HL-60 (cell line): ENCODE results near the gene LINC00305.

Experiments used
- DNase-seq, 2 experiments: peaks; one replicate each; pipeline ENCODE4 v3.0.0-alpha.2; 2010 to 2020; ENCODE audit warnings: low read depth in 1 of 2, low spot score in 1 of 2
- H3K27ac ChIP-seq: fragments of 250-450 bp; sonication (Bioruptor Pico); replicated peaks from 2 replicates; pipeline ENCODE4 v1.5.1; 2020; ENCODE audit warnings: mild to moderate bottlenecking, moderate library complexity
- H3K27me3 ChIP-seq: fragments of 250-450 bp; sonication (Bioruptor Pico); 2 replicates; pipeline ENCODE4 v1.5.1; 2021; ENCODE audit warnings: mild to moderate bottlenecking, moderate library complexity; ENCODE audit not compliant: insufficient read depth, poor library complexity, severe bottlenecking
- H3K4me3 ChIP-seq: replicated peaks from 2 replicates; pipeline ENCODE4 v1.5.1; 2011; ENCODE audit warnings: mild to moderate bottlenecking, control low read depth, low read length; ENCODE audit not compliant: insufficient read depth
- CTCF ChIP-seq: IDR thresholded peaks from one replicate; pipeline ENCODE4 v1.5.1; 2011; ENCODE audit warnings: low read length, control low read depth, inconsistent platforms; ENCODE audit not compliant: insufficient read depth
- GABPA ChIP-seq: IDR thresholded peaks from 2 replicates; pipeline ENCODE4 v1.6.1; 2012; ENCODE audit warnings: low read depth
- POLR2AphosphoS5 ChIP-seq: IDR thresholded peaks from 2 replicates; pipeline ENCODE4 v1.6.1; 2012; ENCODE audit warnings: low read depth
- REST ChIP-seq: IDR thresholded peaks from 2 replicates; pipeline ENCODE4 v1.6.1; 2012; ENCODE audit warnings: low read depth; ENCODE audit not compliant: insufficient replicate concordance
- SPI1 ChIP-seq: IDR thresholded peaks from 2 replicates; pipeline ENCODE4 v1.6.1; 2012; ENCODE audit warnings: low read depth, mild to moderate bottlenecking, borderline replicate concordance

Gene LINC00305

DNA sequence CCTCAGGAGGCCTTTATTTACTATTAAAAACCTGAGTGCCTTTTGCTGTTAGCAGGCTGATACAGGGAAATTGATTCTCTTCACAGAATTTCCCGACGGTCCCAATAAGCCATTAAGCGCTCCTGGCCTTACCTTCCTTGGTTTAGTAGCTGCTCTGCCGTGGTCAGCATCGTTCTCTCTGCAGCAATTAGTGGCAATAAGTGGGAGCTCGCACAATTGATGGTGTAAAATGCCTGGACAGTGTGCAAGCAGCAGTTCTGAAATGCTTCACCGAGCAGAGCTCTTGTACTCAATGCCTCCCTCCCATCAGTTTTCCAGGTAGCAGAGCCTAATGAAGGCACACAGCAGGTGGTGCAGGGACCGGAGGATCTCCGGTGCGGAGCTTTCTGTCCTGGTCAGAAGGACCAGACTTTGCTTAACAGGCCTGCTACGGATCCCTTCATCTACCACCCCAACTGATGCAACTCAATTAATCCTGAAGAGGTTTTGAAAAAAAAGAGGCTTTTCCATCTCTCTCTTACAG is 1.1 kb upstream of the LINC00305 start:
- Histone ChIP-seq H3K27ac (no peak overlapping the region), H3K27me3 (peaks cover 6% of the 10 kb centered on the region), H3K4me3 (no peak overlapping the region)
- no peak for DNase-seq
- TF ChIP-seq POLR2AphosphoS5: no peak
- no peak for TF ChIP-seq SPI1
- TF ChIP-seq GABPA: no peak
- no peak for TF ChIP-seq REST

DNA sequence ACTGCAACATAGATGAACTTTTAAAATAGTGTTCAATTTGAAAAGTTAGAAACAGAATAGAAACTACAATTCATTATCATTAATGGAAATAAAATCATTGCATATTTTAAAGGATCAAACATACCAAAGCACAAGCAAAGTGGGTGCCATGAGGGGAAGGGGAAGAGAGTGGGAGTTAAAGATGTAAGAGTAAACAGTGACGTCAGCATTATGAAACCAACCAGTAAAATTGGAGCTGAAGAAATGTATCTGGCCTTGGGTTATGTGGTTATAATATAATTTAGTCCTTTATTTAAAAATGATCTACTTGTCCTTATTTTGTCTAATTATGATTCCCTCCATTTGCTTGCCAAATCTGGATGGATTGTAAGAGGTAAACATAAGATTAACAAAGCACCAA is 6.0 kb downstream of the LINC00305 start:
- H3K4me3 ChIP-seq: no peak overlapping the region
- no peak for DNase-seq
- TF ChIP-seq POLR2AphosphoS5 (no peak), CTCF (no peak), GABPA (no peak), SPI1 (no peak), REST (no peak)
- H3K27me3 ChIP-seq: peaks cover under 1% of the 10 kb centered on the region
- H3K27ac ChIP-seq: no peak overlapping the region

GRCh38 chr18:64137914-64138313 is 11.0 kb downstream of the LINC00305 start:
- TF ChIP-seq GABPA: no peak
- TF ChIP-seq REST: no peak
- TF ChIP-seq POLR2AphosphoS5: no peak
- TF ChIP-seq SPI1: no peak
- no peak for TF ChIP-seq CTCF
- Histone ChIP-seq H3K27me3 (peaks cover 3% of the 10 kb centered on the region), H3K4me3 (no peak overlapping the region), H3K27ac (no peak overlapping the region)
- DNase-seq: no peak
